Hindlimb muscle (tissue), 1 donor: ENCODE results near the gene MEX3B. TPM values are rescaled to one million over a fixed set of nuclear protein-coding genes. Genes with fewer than 3 reads are reported as not detected.
A peak's percentile ranks its signal among the peaks of the same experiment; 100 is the strongest.
"Not testable (repeated sequence)": the region's sequence is repeated elsewhere in the genome, so short reads cannot be mapped to it uniquely, and the experiment has no call there.

Experiments
- DNase-seq: peaks from one replicate; pipeline ENCODE4 v3.0.0-alpha.2; 2013
- polyA plus RNA-seq: library from polyadenylated mRNA; unstranded; fragments of 120-200 nt; gene quantifications from one replicate; pipeline ENCODE4 v1.2.1, GENCODE V29; 2013; ENCODE audit not compliant: insufficient read length

The MEX3B gene
- polyA plus RNA-seq, 1 donor = 13.3 TPM

- peak; percentile 32 for DNase-seq
Observed at GRCh38 chr15:82047453-82048400, 1.9 kb upstream of the MEX3B start.

GRCh38 chr15:82046666-82047452 is 1.0 kb upstream of the MEX3B start:
- peak; percentile 97 for DNase-seq

- peak; percentile 53 for DNase-seq
Observed at GRCh38 chr15:82045179-82045891, 483 bp downstream of the MEX3B start.

- DNase-seq = peak; percentile 81
Observed at GRCh38 chr15:82044373-82045178, 1.2 kb downstream of the MEX3B start.

- DNase-seq = no peak
Observed at GRCh38 chr15:82043796-82044372, 1.9 kb downstream of the MEX3B start.

GRCh38 chr15:82043130-82043673 is 2.6 kb downstream of the MEX3B start:
- no peak for DNase-seq

- no peak for DNase-seq
Observed at GRCh38 chr15:82040862-82041261, 5.0 kb downstream of the MEX3B start.

GRCh38 chr15:82040390-82040789 is 5.4 kb downstream of the MEX3B start:
- no peak for DNase-seq

- DNase-seq = no peak
Observed at GRCh38 chr15:82039871-82040270, 5.9 kb downstream of the MEX3B start.

- DNase-seq = no peak
Observed at GRCh38 chr15:82036461-82036860, 9.4 kb downstream of the MEX3B start.

GRCh38 chr15:82031871-82032270 is 13.9 kb downstream of the MEX3B start:
- no peak for DNase-seq

- no peak for DNase-seq
Observed at GRCh38 chr15:82030176-82030575, 15.6 kb downstream of the MEX3B start.

- not testable (repeated sequence) for DNase-seq
Observed at GRCh38 chr15:82028163-82028562, 17.7 kb downstream of the MEX3B start.

GRCh38 chr15:82021992-82022391 is 23.8 kb downstream of the MEX3B start:
- DNase-seq = peak; percentile 64

- DNase-seq = no peak
Observed at GRCh38 chr15:82020625-82021394, 25.0 kb downstream of the MEX3B start.

- DNase-seq = no peak
Observed at GRCh38 chr15:82018201-82018600, 27.6 kb downstream of the MEX3B start.

GRCh38 chr15:82017656-82018055 is 28.2 kb downstream of the MEX3B start:
- no peak for DNase-seq

GRCh38 chr15:82014989-82015388 is 30.8 kb downstream of the MEX3B start:
- no peak for DNase-seq

- no peak for DNase-seq
Observed at GRCh38 chr15:82012908-82013307, 32.9 kb downstream of the MEX3B start.

- no peak for DNase-seq
Observed at GRCh38 chr15:82005239-82005638, 40.6 kb downstream of the MEX3B start.
